ENCODE data around the gene TRPC1. TPM values are rescaled to one million over a fixed set of nuclear protein-coding genes. Genes with fewer than 3 reads are reported as not detected.

TRPC1 gene
- total RNA-seq, 1 experiment from 2014 or later: 18.6 TPM

DNA sequence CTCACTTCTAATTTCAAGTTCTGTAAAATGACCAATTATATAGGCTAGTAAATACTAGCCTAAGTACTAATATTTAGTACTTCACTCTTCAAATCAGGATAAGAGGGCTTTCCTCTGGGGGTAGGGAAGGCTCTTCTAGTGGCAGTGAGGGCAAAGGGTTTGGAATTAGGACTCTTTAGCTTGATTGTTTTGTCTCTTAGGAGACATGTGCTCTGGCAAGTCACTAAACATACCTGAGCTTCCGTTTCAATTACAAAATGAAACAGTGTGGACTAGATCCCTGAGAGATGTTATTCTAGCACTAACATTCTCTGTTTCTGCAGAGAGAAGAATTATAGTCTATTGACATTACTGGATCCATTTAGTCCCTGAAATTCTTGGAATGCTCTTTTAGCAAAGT, 93.5 kb downstream of the TRPC1 start:
- Histone ChIP-seq H3K56ac (ENCODE audit: insufficient read length, low read depth, low read length) (no peak overlapping the region), H2BK12ac (ENCODE audit: insufficient read length, low read depth, low read length) (no peak overlapping the region), H3K9me3 (ENCODE audit: control insufficient read depth, low read depth, low read length) (no peaks in the 10 kb centered on the region), H3T11ph (ENCODE audit: low read length) (no peak overlapping the region), H4K8ac (replicated peaks; ENCODE audit: insufficient read length, low read depth, low read length) (no peak overlapping the region), H2AFZ (ENCODE audit: low read length) (no peak overlapping the region), H3K23ac (ENCODE audit: insufficient read length, low read depth, low read length) (no peak overlapping the region), H4K20me1 (ENCODE audit: control insufficient read depth, insufficient read depth, insufficient read length) (no peaks in the 10 kb centered on the region), H3K27ac (ENCODE audit: insufficient read length, low read depth, low read length) (no peak overlapping the region), H4K5ac (ENCODE audit: insufficient read length, low read depth, low read length) (no peak overlapping the region), H2BK120ac (ENCODE audit: low read depth, low read length, poor library complexity, severe bottlenecking) (no peak overlapping the region), H2BK15ac (ENCODE audit: low read depth, low read length) (no peak overlapping the region), H3K27me3 (ENCODE audit: insufficient read depth, low read length) (no peaks in the 10 kb centered on the region), H2AK5ac (ENCODE audit: insufficient read length, low read length) (no peak overlapping the region), H3K4ac (ENCODE audit: low read depth, low read length) (no peak overlapping the region), H3K79me1 (ENCODE audit: insufficient read depth, low read depth, low read length, poor library complexity, severe bottlenecking) (no peaks in the 10 kb centered on the region), H3K18ac (ENCODE audit: insufficient read length, low read depth, low read length) (no peak overlapping the region), H2BK5ac (ENCODE audit: insufficient read length, low read length) (no peak overlapping the region), H3K14ac (ENCODE audit: insufficient read depth, low read length) (no peak overlapping the region), H3K23me2 (ENCODE audit: insufficient read length, low read depth, low read length, poor library complexity, severe bottlenecking) (no peaks in the 10 kb centered on the region), H3K4me2 (ENCODE audit: insufficient read depth, insufficient read length, low read length) (no peak overlapping the region), H4K91ac (ENCODE audit: insufficient read length, low read depth, low read length) (no peak overlapping the region), H3K4me1 (ENCODE audit: insufficient read depth, low read length) (no peaks in the 10 kb centered on the region), H3K79me2 (ENCODE audit: insufficient read depth, low read length) (no peaks in the 10 kb centered on the region), H3K9ac (ENCODE audit: extremely low read depth, insufficient read length, low read length) (no peak overlapping the region), H2BK20ac (ENCODE audit: low read depth, low read length, poor library complexity, severe bottlenecking) (no peak overlapping the region)
- Mint-ChIP-seq H3K9me3 (no peaks in the 10 kb centered on the region), H3K27ac (no peak overlapping the region), H3K36me3 (ENCODE audit: insufficient read depth in 1 of 3, low read depth in 3 of 3) (peaks cover 0 to 4% (median 4%) of the 10 kb centered on the region in 3 experiments; a peak in 3 of 7 replicates), H3K4me1 (0 out of 4 replicates have a peak, but pooled peaks cover 0 to 4% of the 10 kb centered on the region in 2 experiments), H3K27me3 (ENCODE audit: low read depth) (no peaks in the 10 kb centered on the region), H3K4me3 (no peak overlapping the region)
- TF ChIP-seq, protein P1, sequence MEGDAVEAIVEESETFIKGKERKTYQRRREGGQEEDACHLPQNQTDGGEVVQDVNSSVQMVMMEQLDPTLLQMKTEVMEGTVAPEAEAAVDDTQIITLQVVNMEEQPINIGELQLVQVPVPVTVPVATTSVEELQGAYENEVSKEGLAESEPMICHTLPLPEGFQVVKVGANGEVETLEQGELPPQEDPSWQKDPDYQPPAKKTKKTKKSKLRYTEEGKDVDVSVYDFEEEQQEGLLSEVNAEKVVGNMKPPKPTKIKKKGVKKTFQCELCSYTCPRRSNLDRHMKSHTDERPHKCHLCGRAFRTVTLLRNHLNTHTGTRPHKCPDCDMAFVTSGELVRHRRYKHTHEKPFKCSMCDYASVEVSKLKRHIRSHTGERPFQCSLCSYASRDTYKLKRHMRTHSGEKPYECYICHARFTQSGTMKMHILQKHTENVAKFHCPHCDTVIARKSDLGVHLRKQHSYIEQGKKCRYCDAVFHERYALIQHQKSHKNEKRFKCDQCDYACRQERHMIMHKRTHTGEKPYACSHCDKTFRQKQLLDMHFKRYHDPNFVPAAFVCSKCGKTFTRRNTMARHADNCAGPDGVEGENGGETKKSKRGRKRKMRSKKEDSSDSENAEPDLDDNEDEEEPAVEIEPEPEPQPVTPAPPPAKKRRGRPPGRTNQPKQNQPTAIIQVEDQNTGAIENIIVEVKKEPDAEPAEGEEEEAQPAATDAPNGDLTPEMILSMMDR (conservative IDR thresholded peaks at IDR 0.05): no peak
- DNase-seq: no peak
- no CpG with 5 or more reads among the region's 1 CpG for WGBS (ENCODE audit: extremely low coverage, insufficient read length, low lambda C conversion rate)
